Left ventricle myocardium inferior (tissue), 1 donor: Measurements from ENCODE around the gene PSD4. TPM values are rescaled to one million over a fixed set of nuclear protein-coding genes. Genes with fewer than 3 reads are reported as not detected.
A peak's percentile ranks its signal among the peaks of the same experiment; 100 is the strongest.

ENCODE experiments used
- DNase-seq: peaks from one replicate; pipeline ENCODE4 v3.0.0-alpha.2; 2020
- H3K27ac ChIP-seq: fragments of 200-600 bp; replicated peaks from 2 replicates; pipeline ENCODE4 v1.8.0; 2021
- H3K27me3 ChIP-seq: fragments of 200-600 bp; 2 replicates; pipeline ENCODE4 v1.8.0; 2021; ENCODE audit warnings: low read depth
- H3K36me3 ChIP-seq: fragments of 200-600 bp; 2 replicates; pipeline ENCODE4 v1.8.0; 2021
- H3K4me1 ChIP-seq: fragments of 200-600 bp; 2 replicates; pipeline ENCODE4 v1.8.0; 2021
- H3K4me3 ChIP-seq: fragments of 200-600 bp; 2 replicates; pipeline ENCODE4 v1.8.0; 2021; ENCODE audit warnings: mild to moderate bottlenecking, moderate library complexity
- H3K9me3 ChIP-seq: fragments of 200-600 bp; replicated peaks from 2 replicates; pipeline ENCODE4 v1.8.0; 2021
- intact Hi-C: fragments of 100-400 bp; cut with micrococcal nuclease; formaldehyde crosslinking; loops from one replicate; pipeline ENCODE4 v1.11.0; 2022
- total RNA-seq: library from RNA; stranded (reverse); fragmentation: NEBNext Ultra II Directional; extraction: Animal tissue kit (Norgen Biotek cat#: 25700); gene quantifications from one replicate; pipeline ENCODE4 v1.2.1, GENCODE V29; 2021
- TF ChIP-seq, protein P1 (sequence below): fragments of 200-600 bp; IDR thresholded peaks from 2 replicates; pipeline ENCODE4 v1.8.0; 2021; ENCODE audit warnings: antibody characterized with exemption, mild to moderate bottlenecking, borderline replicate concordance
- donor health status: DM: no; HTN: yes; CAD: no; lungs with severe emphysema.

PSD4 gene
- total RNA-seq, 1 donor from 2014 or later, result 2.2 TPM

DNA sequence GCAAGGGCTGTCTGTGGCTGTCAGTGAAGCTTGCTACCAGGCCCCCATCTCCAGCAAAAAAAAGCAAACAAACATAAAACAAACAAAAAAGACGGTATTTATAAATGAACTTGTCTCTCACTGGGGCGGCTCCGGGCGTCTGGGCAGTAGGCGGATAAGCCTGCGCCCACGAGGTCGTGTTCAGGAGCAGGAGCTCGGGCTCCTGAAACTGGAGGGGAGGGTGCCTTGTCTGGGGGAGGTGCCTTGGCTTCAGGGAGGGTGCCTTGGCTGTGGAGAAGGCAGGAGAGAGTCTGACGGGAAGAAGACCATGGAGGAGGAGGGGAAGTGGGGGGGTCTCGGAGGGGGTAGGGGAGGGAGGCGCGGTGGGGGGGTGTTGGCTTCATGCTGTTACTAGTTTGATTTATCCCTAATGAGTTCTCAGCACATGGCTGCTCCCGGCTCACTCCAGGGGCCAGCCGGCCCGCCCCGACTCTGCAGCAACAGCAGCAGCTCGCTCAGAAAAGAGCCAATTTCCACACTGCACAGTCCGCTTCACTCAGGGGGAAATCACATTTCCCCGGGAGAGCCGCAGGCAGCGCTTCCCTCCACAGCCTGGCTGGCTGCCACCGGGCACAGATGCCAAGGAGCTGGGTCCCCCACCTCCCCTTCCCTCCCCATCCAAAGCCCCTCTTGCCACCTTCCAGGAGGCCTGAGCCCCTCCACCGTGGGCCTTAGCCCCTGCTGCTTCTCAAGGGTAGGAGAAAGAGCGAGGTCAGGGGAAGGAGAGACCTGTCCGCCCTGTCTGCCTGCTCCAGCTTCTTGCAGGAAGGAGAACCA is 38.7 kb downstream of the PSD4 start:
- Histone ChIP-seq H3K4me1 (peaks cover 41% of the 10 kb centered on the region), H3K9me3 (no peaks in the 10 kb centered on the region), H3K4me3 (peak overlapping the region; percentile 41), H3K27ac (peak overlapping the region; percentile 71), H3K36me3 (no peaks in the 10 kb centered on the region), H3K27me3 (no peaks in the 10 kb centered on the region)
- TF ChIP-seq, protein P1, sequence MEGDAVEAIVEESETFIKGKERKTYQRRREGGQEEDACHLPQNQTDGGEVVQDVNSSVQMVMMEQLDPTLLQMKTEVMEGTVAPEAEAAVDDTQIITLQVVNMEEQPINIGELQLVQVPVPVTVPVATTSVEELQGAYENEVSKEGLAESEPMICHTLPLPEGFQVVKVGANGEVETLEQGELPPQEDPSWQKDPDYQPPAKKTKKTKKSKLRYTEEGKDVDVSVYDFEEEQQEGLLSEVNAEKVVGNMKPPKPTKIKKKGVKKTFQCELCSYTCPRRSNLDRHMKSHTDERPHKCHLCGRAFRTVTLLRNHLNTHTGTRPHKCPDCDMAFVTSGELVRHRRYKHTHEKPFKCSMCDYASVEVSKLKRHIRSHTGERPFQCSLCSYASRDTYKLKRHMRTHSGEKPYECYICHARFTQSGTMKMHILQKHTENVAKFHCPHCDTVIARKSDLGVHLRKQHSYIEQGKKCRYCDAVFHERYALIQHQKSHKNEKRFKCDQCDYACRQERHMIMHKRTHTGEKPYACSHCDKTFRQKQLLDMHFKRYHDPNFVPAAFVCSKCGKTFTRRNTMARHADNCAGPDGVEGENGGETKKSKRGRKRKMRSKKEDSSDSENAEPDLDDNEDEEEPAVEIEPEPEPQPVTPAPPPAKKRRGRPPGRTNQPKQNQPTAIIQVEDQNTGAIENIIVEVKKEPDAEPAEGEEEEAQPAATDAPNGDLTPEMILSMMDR, result no peak
- intact Hi-C loops, result no loop called here
- DNase-seq, result peak; percentile 36

GRCh38 chr2:113213061-113213930 is 39.5 kb downstream of the PSD4 start:
- no peak for DNase-seq
- TF ChIP-seq, protein P1, result no peak
- H3K9me3 ChIP-seq, result no peaks in the 10 kb centered on the region
- no peaks in the 10 kb centered on the region for H3K27me3 ChIP-seq
- peak overlapping the region; percentile 71 for H3K27ac ChIP-seq
- no peak overlapping the region for H3K4me3 ChIP-seq
- intact Hi-C loops, result no loop called here
- no peaks in the 10 kb centered on the region for H3K36me3 ChIP-seq
- peaks cover 50% of the 10 kb centered on the region for H3K4me1 ChIP-seq

DNA sequence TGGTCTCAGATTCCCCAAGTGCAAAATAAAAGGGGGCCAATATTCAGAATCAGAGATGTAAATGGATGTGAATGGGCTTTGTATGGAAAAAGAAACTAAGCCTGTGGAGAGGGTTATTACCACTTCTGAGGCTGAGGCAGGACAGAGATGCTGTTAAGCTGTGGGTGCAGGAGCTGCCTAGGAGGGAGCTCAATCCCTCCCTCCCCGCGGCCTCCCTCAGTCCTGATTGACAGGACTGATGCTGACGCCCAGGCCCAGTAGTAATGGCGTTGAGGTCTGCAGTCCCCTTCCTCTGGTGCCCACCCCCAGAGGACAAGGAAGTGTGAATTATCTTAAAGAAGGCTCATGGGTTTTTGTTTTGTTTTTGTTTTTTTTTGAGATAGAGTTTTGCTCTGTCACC is 40.4 kb downstream of the PSD4 start:
- intact Hi-C loops, result no loop called here
- no peaks in the 10 kb centered on the region for H3K27me3 ChIP-seq
- H3K4me3 ChIP-seq, result no peak overlapping the region
- H3K27ac ChIP-seq, result no peak overlapping the region
- TF ChIP-seq, protein P1, result no peak
- DNase-seq, result no peak
- H3K36me3 ChIP-seq, result no peaks in the 10 kb centered on the region
- H3K9me3 ChIP-seq, result no peaks in the 10 kb centered on the region
- H3K4me1 ChIP-seq, result peaks cover 58% of the 10 kb centered on the region

DNA sequence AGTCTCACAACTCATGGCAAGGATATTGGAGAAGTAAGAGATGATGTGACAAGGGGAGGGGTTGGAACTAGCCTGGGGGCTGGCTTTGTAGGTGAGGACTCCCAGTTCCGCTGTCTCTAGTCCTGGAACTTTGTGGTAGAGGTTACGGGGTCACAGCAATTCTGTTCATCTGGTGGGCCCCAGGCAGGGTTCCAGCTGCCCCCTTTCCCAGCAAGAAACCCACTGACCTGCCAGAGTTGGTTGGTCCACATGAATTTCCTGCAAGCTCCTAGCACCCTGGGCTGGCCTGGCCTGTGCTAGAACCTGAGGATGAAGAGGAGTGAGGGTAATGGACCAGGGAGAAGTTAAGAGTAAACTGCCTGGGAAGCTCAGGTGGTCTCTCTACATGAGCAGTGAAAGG is 41.3 kb downstream of the PSD4 start:
- intact Hi-C loops, result no loop called here
- Histone ChIP-seq H3K4me3 (no peak overlapping the region), H3K9me3 (no peaks in the 10 kb centered on the region), H3K36me3 (no peaks in the 10 kb centered on the region), H3K4me1 (peaks cover 66% of the 10 kb centered on the region), H3K27me3 (no peaks in the 10 kb centered on the region), H3K27ac (no peak overlapping the region)
- no peak for DNase-seq
- TF ChIP-seq, protein P1, result no peak

GRCh38 chr2:113216321-113216720 is 42.5 kb downstream of the PSD4 start:
- Histone ChIP-seq H3K4me3 (no peak overlapping the region), H3K9me3 (no peaks in the 10 kb centered on the region), H3K27ac (peak overlapping the region; percentile 89), H3K4me1 (peaks cover 58% of the 10 kb centered on the region), H3K36me3 (no peaks in the 10 kb centered on the region), H3K27me3 (no peaks in the 10 kb centered on the region)
- TF ChIP-seq, protein P1, result no peak
- no peak for DNase-seq
- intact Hi-C loops, result no loop called here
